HG02571 (cell line): Measurements from ENCODE around the gene OMG.
"Not testable (repeated sequence)": the region's sequence is repeated elsewhere in the genome, so short reads cannot be mapped to it uniquely, and the experiment has no call there.

Source experiments
- ATAC-seq: cut with Tn5 transposase; IDR thresholded peaks from one replicate; pipeline ENCODE4 v1.9.1; 2021; ENCODE audit warnings: mild to moderate bottlenecking, moderate library complexity; ENCODE audit not compliant: unreplicated experiment

The OMG gene

DNA sequence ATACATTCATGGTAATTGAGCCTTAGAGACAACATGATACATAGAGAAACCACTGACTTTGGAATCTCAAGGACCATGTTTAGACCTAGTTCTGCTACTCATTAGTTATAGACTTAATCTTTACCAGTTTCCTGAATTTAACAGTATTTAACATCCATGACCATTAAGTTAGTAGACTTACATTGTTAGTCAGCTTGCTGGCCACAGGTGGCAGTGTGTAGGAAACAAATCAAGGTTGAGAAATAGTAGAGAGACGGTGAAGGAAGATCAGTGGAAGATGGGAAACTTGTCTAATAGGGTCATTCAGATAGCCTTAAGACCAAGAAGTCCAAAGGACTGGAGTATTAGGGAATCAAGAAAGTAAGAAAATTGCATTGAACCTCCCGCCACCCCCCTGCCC, 31.0 kb downstream of the OMG start:
- no peak for ATAC-seq

DNA sequence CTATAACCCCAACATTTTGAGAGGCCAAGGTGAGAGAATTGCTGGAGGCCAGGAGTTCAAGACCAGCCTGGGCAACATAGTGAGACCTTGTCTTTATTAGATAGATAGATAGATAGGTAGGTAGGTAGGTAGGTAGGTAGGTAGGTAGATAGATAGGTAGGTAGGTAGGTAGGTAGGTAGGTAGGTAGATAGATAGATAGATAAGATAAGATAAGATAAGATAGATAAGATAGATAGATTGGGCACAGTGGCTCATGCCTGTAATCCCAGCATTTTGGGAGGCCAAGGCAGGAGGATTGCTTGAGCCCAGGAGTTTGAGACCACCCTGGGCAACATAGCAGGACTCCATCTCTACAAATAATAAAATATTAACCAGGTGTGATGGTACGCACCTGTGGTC, 34.1 kb downstream of the OMG start:
- ATAC-seq: not testable (repeated sequence)

DNA sequence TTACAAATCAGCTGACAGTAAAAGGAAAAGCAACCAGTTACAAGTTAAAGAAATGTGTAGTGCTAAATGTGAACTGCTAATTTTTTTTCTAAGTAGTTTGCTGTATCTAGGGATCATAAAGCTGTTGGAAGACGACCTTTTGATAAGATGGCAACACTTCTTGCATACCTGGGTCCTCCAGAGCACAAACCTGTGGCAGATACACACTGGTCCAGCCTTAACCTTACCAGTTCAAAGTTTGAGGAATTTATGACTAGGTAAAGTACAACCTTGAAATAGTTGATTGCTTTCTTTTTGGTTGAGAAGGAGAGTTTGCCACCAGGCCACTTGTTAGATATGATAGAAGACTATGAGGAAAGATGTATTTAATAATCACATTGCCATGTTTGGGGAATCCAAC, 35.4 kb downstream of the OMG start:
- ATAC-seq: no peak

DNA sequence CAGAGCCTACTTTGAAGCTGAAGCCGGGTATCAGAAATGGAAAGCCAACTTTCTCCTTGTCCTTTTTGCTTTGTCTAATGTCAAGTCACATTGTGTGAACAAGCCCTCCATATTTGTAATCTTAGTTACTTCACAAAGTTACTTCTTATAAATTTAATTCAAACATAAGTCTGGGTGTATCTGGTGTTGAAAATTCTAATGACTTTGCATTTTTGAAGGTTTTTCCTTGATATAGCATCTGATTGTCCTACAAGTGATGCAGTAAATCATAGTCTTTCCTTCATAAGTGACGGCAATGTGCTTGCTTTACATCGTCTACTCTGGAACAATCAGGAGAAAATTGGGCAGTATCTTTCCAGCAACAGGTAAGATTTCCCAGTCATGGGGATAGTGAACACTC, 36.9 kb downstream of the OMG start:
- ATAC-seq: no peak

DNA sequence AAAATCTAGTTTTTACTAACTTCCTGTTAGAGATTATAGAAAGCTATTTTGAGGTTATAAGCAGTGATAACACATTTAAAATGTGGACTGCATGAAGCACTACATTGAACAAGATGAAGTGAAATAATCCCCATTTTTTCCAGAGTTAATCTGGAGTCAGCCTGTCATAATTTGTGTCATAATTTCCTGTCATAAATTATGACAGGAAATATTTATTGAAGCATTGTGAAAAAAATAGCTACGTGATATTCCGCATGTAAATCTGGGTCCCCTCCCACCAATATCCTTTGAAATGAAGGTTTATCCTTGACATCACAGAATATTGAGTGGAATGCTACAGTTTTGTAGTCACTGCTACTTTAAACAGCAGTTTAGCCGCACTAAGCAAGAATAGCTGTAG, 40.1 kb downstream of the OMG start:
- no peak for ATAC-seq

DNA sequence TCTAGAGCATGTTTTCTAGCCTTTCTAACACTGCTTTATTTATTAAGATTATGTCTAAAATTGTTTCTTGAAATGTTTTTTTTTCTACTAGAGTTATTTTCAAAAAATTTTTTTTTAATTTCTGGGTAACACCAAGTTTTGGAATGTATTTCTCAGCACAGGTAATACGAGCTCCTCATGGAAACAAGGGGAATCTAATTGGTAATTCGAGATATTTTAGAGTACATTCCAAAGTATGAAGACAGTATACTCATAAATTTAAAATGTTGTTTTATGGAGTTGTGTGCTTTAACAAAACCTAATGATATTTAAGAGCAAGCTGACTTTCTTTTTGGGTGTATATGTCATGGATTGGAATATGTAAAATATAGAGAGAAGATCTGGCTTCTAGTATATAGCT, 42.4 kb downstream of the OMG start:
- no peak for ATAC-seq

DNA sequence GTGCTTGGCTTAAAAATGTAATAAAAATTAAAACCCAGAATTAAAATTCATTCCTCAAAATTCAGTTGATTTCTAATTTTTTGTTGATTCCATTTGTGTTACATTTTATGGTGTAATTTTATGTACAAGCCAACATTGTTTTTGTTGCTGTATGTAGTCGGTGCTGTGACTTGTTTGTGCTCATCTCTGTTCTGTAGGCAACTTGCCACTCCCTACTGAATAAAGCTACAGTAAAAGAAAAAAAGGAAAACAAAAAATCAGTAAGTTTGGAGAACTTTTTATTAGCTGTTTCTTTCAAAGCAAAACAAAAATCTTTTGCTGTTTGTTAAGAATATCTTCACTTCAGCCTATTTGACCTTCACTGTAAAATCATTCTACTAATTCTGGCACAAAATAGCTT, 44.3 kb downstream of the OMG start:
- ATAC-seq: no peak

DNA sequence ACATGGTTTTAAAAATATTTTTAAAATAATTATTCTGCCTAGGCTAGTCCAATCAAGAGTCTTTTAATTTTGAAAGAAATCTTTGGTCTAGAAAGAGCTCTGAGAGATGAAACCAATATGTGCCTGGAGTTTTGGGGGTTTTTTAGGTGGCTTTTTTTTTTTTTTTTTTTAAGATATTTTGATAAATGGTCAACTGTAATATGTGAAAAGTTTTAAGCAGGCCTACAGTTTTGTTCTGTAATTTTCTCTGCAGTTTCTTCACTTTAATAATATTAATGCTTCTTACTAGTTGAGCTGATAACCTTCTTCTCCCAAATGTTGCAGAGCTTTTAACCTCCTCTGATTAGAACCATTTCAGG, 45.1 kb downstream of the OMG start:
- ATAC-seq: no peak

DNA sequence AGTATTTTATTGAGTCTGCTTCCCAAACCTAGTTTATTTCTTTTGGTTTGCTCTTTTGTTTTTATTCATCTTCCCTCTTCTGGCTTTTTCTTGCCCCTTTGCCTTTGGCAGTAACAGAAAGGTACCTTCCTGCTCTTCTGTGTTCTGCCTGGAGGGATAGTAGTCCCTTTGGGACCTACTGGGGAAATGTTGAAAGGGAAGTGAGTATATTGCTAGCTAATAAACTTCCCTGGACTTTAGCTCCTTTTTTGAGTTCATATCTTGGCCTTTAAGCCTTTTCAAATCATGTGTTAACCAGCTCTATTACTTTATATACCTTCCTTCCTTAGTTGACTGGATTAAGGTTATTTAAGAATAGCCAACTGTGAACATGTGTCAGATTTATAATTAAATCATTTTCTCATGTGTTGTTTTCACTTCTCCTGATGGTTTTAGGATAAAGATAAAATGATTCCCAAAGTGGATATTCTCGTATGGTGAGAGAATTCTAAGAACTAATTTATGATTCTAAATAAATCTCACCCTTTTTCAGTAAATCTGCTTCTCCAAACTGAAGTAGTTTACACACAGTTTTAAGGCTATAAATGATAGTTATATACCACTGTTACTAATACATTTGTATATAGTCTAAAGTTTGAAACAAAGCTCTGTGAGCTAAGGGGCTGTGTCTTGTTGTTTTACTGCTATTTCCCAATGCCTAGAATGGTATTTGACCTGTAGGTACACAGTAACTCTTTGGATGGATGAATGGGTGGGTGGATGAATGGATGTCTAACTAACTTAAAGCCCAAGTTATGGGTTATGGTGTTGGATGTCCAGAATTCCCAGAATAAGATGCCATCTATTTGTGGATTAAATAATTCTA, 45.7 kb downstream of the OMG start:
- no peak for ATAC-seq

DNA sequence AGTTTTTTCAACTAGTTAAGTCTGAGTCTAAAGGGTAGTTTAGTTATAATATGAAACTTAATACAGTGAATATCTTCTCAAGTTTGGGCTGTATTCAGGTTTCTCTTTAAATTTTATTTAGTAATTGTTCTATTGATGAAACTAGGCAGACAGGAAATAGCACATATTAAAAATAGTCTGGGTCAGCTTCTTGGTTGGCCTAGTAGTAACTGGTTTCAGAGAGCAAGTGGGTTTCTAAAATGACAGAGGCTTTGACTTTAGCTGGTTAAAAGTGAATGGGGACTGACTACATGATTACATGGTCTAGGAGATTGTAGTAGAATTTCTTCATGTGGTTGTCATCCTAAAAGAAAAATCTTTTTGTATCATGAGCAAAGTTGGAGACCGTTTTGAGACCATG, 46.8 kb downstream of the OMG start:
- ATAC-seq: no peak

DNA sequence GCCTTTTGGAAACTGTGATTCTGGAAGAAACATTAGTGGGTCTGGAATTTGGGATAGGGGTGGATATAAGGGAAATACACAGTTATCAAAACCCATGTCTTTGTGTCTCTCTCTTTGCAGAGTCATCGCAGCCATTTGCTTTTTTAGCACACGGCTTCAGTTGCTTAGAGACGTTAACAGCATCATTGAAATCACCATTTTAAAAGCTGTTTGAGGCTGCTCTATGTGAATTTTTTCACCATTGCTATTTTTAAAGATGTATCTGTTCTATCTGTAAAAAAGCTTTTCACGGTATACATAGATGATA, 47.3 kb downstream of the OMG start:
- ATAC-seq: no peak

DNA sequence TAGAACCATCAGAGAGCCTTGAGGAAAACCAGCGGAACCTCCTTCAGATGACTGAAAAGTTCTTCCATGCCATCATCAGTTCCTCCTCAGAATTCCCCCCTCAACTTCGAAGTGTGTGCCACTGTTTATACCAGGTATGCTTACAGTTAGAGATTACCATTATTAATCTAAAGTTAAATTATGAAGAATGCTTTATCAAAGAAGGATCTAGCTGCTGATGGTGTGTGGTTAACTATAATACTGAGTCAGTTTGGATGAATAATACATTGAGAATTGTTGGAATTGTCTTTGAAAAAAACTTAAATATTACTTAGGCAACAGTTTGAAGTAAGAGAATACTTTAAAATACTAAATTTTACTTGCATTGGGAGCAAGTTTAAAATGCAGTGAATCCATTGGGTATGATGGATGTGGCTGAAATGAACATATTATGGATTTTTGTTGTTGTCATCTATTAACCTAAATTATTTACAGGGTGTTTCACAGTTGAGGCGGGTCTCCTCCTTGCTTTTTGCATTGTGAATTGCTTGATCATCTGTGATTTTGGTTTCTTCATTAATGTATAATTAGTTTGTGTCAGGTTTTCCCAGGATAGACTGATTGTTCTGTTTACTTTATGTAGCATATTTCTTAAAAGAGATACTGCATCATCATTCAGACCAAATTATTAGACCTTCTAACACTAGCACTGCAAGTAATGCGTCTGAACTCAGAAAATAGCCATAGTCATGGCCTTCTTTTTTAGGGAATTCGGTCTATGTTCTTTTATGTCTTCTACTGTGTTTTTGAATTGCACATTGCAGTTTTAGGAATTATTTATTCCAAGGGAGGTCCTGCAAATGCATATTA, 47.8 kb downstream of the OMG start:
- ATAC-seq: no peak
